HepG2 (cell line): ENCODE results near the gene SRSF4. TPM values are rescaled to one million over a fixed set of nuclear protein-coding genes. Genes with fewer than 3 reads are reported as not detected.

Experiments
- FOXC1 ChIP-seq: sonication (generic); formaldehyde crosslinking; IDR thresholded peaks from 2 replicates; pipeline ENCODE4 v1.8.0; 2022; ENCODE audit warnings: mild to moderate bottlenecking, missing genetic modification reagents, borderline replicate concordance
- MAF1 ChIP-seq: sonication (generic); formaldehyde crosslinking; IDR thresholded peaks from 2 replicates; pipeline ENCODE4 v1.5.0; 2020; ENCODE audit warnings: missing genetic modification reagents, borderline replicate concordance
- MAZ ChIP-seq, 2 experiments: sonication (generic) in 1 of 2; formaldehyde crosslinking in 1 of 2; IDR thresholded peaks; 2 replicates each; pipeline versions ENCODE4 v1.5.0 to v1.6.1; 2012 to 2020; ENCODE audit warnings: low read depth in 2 of 2, mild to moderate bottlenecking in 2 of 2, borderline replicate concordance in 1 of 2, improper control_type of control experiment in 1 of 2, low read length in 1 of 2, missing genetic modification reagents in 1 of 2, moderate library complexity in 1 of 2
- MED1 ChIP-seq: sonication (generic); formaldehyde crosslinking; IDR thresholded peaks from 2 replicates; pipeline ENCODE4 v1.4.0; 2020; ENCODE audit warnings: missing genetic modification reagents
- RNF2 ChIP-seq: fragments of 450-650 bp; conservative IDR thresholded peaks from 2 replicates; pipeline ENCODE4 v1.6.1; 2016; ENCODE audit warnings: low read depth
- SMARCC2 ChIP-seq: fragments of 450-650 bp; IDR thresholded peaks from 2 replicates; pipeline ENCODE4 v1.6.1; 2017; ENCODE audit warnings: antibody characterized with exemption, mild to moderate bottlenecking
- SSRP1 ChIP-seq: IDR thresholded peaks from 2 replicates; pipeline ENCODE4 v1.6.1; 2016; ENCODE audit warnings: control low read depth
- ZNF460 ChIP-seq: sonication (generic); formaldehyde crosslinking; IDR thresholded peaks from 2 replicates; pipeline ENCODE4 v1.5.1; 2020; ENCODE audit warnings: missing genetic modification reagents, mild to moderate bottlenecking, borderline replicate concordance
- ZNF792 ChIP-seq: IDR thresholded peaks from 2 replicates; pipeline ENCODE4 v1.6.1; 2016
- polyA plus RNA-seq, 8 experiments: library from polyadenylated mRNA; depleted of rRNA in 3 of 8; stranded (reverse) in 7 of 8; unstranded in 1 of 8; fragments of >200 nt; fragmentation: Illumina TruSeq in 4 of 8; extraction: Trizol in 4 of 8; gene quantifications; 2 replicates each; pipeline versions ENCODE4 v1.2.1 to v1.2.3, GENCODE V29; 2011 to 2016; ENCODE audit warnings: low read depth in 4 of 8, missing spikeins in 1 of 8, mixed read lengths in 1 of 8; ENCODE audit not compliant: insufficient read depth in 1 of 8
- total RNA-seq, 5 experiments: library from RNA; depleted of rRNA; stranded (reverse); fragments of >200 nt; fragmentation: Illumina TruSeq; extraction: Trizol; gene quantifications; 2 replicates each; pipeline ENCODE4 v1.2.3, GENCODE V29; 2016; ENCODE audit warnings: low read depth in 1 of 5
- TF ChIP-seq, protein P1 (sequence below): sonication (generic); formaldehyde crosslinking; IDR thresholded peaks from 2 replicates; pipeline ENCODE4 v1.5.0; 2020; ENCODE audit warnings: missing genetic modification reagents
- TF ChIP-seq, protein P2 (sequence below): sonication (generic); formaldehyde crosslinking; IDR thresholded peaks from 2 replicates; pipeline ENCODE4 v1.9.0; 2021; ENCODE audit warnings: missing genetic modification reagents, borderline replicate concordance
- TF ChIP-seq, protein P3 (sequence below): sonication (generic); formaldehyde crosslinking; IDR thresholded peaks from 2 replicates; pipeline ENCODE4 v1.4.0; 2020; ENCODE audit warnings: low read depth, missing genetic modification reagents
- TF ChIP-seq, protein P4 (sequence below): sonication (generic); formaldehyde crosslinking; IDR thresholded peaks from 2 replicates; pipeline ENCODE4 v1.5.0; 2020; ENCODE audit warnings: mild to moderate bottlenecking, missing genetic modification reagents, borderline replicate concordance
- TF ChIP-seq, protein P5 (sequence below): sonication (generic); formaldehyde crosslinking; IDR thresholded peaks from 2 replicates; pipeline ENCODE4 v1.8.1; 2023; ENCODE audit warnings: mild to moderate bottlenecking, missing genetic modification reagents, borderline replicate concordance

Gene SRSF4
- total and polyA plus RNA-seq, 2 of the 13 experiments (the other 11 are each of a cell fraction or from before 2014, with no cell fraction given), result 37.7 to 50.9 TPM

DNA sequence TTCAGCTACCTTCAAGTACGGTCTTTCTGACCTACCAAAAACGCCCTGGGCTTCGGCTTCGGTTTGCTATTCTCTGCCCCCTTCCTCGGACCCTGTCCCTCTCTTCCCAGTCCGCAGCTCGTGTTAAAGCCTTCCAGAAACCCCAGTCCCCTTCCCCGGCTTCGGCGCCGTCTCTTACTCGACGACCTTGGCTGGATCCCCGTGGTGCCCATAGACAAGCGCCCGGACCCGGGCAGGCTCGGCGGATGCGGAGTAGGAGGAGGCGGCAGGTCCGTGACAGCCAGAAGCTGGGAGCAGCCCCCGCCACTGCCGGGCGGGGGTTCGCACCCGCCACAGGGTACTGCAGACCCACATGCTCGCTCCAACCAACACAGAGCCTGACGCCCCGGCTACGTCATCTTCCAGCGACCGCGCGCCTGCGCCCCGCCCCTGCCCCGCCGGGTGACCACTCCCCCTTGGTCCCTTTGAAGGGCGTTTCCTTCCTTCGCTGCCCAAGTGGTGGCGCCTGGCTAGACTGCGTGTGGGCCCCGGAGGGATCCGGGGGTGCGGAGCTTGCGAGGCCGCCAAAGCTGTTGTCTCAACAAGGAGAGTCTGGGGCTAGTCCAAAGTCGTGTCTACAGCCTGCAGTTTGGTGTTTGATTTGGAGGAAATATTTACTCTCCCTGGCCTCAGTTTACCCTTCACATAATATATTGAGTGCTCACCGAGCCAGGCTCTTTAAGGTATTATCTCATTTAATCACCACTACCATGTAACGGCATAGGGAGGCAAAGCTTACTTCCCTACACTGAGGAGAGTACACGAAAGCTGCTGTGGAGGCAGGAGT lies 49.1 kb upstream of the SRSF4 start, which contains the start of gene MECR (continued):
- TF ChIP-seq, protein P1, sequence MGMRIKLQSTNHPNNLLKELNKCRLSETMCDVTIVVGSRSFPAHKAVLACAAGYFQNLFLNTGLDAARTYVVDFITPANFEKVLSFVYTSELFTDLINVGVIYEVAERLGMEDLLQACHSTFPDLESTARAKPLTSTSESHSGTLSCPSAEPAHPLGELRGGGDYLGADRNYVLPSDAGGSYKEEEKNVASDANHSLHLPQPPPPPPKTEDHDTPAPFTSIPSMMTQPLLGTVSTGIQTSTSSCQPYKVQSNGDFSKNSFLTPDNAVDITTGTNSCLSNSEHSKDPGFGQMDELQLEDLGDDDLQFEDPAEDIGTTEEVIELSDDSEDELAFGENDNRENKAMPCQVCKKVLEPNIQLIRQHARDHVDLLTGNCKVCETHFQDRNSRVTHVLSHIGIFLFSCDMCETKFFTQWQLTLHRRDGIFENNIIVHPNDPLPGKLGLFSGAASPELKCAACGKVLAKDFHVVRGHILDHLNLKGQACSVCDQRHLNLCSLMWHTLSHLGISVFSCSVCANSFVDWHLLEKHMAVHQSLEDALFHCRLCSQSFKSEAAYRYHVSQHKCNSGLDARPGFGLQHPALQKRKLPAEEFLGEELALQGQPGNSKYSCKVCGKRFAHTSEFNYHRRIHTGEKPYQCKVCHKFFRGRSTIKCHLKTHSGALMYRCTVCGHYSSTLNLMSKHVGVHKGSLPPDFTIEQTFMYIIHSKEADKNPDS (CRISPR knock-in tag), result 0 out of 2 replicates have a peak, but pooled peaks have one; percentile 59
- TF ChIP-seq ZNF792 (CRISPR knock-in tag) (no peak), ZNF460 (CRISPR knock-in tag) (no peak; the same call in 1 of the 2 replicates), SSRP1 (CRISPR knock-in tag) (no peak), SMARCC2 (no peak), RNF2 (0 out of 2 replicates have a peak, but pooled peaks have one; percentile 45), MAF1 (CRISPR knock-in tag) (no peak), MED1 (CRISPR knock-in tag) (peak; percentile 48), MAZ (IDR thresholded peaks at IDR 0.05; ENCODE audit: borderline replicate concordance, low read depth, low read length) (peak; percentile 91), MAZ (CRISPR knock-in tag; IDR thresholded peaks at IDR 0.05; ENCODE audit: low read depth) (peak; percentile 88), FOXC1 (CRISPR knock-in tag) (no peak)
- TF ChIP-seq, protein P2, sequence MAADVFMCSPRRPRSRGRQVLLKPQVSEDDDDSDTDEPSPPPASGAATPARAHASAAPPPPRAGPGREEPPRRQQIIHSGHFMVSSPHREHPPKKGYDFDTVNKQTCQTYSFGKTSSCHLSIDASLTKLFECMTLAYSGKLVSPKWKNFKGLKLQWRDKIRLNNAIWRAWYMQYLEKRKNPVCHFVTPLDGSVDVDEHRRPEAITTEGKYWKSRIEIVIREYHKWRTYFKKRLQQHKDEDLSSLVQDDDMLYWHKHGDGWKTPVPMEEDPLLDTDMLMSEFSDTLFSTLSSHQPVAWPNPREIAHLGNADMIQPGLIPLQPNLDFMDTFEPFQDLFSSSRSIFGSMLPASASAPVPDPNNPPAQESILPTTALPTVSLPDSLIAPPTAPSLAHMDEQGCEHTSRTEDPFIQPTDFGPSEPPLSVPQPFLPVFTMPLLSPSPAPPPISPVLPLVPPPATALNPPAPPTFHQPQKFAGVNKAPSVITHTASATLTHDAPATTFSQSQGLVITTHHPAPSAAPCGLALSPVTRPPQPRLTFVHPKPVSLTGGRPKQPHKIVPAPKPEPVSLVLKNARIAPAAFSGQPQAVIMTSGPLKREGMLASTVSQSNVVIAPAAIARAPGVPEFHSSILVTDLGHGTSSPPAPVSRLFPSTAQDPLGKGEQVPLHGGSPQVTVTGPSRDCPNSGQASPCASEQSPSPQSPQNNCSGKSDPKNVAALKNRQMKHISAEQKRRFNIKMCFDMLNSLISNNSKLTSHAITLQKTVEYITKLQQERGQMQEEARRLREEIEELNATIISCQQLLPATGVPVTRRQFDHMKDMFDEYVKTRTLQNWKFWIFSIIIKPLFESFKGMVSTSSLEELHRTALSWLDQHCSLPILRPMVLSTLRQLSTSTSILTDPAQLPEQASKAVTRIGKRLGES (CRISPR knock-in tag), result no peak
- TF ChIP-seq, protein P3, sequence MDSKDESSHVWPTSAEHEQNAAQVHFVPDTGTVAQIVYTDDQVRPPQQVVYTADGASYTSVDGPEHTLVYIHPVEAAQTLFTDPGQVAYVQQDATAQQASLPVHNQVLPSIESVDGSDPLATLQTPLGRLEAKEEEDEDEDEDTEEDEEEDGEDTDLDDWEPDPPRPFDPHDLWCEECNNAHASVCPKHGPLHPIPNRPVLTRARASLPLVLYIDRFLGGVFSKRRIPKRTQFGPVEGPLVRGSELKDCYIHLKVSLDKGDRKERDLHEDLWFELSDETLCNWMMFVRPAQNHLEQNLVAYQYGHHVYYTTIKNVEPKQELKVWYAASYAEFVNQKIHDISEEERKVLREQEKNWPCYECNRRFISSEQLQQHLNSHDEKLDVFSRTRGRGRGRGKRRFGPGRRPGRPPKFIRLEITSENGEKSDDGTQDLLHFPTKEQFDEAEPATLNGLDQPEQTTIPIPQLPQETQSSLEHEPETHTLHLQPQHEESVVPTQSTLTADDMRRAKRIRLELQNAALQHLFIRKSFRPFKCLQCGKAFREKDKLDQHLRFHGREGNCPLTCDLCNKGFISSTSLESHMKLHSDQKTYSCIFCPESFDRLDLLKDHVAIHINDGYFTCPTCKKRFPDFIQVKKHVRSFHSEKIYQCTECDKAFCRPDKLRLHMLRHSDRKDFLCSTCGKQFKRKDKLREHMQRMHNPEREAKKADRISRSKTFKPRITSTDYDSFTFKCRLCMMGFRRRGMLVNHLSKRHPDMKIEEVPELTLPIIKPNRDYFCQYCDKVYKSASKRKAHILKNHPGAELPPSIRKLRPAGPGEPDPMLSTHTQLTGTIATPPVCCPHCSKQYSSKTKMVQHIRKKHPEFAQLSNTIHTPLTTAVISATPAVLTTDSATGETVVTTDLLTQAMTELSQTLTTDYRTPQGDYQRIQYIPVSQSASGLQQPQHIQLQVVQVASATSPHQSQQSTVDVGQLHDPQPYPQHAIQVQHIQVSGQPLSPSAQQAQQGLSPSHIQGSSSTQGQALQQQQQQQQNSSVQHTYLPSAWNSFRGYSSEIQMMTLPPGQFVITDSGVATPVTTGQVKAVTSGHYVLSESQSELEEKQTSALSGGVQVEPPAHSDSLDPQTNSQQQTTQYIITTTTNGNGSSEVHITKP (CRISPR knock-in tag), result 0 out of 2 replicates have a peak, but pooled peaks have one; percentile 37
- TF ChIP-seq, protein P4, sequence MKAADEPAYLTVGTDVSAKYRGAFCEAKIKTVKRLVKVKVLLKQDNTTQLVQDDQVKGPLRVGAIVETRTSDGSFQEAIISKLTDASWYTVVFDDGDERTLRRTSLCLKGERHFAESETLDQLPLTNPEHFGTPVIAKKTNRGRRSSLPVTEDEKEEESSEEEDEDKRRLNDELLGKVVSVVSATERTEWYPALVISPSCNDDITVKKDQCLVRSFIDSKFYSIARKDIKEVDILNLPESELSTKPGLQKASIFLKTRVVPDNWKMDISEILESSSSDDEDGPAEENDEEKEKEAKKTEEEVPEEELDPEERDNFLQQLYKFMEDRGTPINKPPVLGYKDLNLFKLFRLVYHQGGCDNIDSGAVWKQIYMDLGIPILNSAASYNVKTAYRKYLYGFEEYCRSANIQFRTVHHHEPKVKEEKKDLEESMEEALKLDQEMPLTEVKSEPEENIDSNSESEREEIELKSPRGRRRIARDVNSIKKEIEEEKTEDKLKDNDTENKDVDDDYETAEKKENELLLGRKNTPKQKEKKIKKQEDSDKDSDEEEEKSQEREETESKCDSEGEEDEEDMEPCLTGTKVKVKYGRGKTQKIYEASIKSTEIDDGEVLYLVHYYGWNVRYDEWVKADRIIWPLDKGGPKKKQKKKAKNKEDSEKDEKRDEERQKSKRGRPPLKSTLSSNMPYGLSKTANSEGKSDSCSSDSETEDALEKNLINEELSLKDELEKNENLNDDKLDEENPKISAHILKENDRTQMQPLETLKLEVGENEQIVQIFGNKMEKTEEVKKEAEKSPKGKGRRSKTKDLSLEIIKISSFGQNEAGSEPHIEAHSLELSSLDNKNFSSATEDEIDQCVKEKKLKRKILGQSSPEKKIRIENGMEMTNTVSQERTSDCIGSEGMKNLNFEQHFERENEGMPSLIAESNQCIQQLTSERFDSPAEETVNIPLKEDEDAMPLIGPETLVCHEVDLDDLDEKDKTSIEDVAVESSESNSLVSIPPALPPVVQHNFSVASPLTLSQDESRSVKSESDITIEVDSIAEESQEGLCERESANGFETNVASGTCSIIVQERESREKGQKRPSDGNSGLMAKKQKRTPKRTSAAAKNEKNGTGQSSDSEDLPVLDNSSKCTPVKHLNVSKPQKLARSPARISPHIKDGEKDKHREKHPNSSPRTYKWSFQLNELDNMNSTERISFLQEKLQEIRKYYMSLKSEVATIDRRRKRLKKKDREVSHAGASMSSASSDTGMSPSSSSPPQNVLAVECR (CRISPR knock-in tag), result peak; percentile 93; the same call in 1 of the 2 replicates
- TF ChIP-seq, protein P5, sequence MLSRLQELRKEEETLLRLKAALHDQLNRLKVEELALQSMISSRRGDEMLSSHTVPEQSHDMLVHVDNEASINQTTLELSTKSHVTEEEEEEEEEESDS (CRISPR knock-in tag), result no peak
